GM12891 (cell line): ENCODE data around the gene CCDC152.

Source experiments
- PAX5 ChIP-seq: IDR thresholded peaks from 2 replicates; pipeline ENCODE4 v1.6.1; 2011; ENCODE audit warnings: low read length, moderate library complexity, mild to moderate bottlenecking; ENCODE audit not compliant: insufficient read depth, severe bottlenecking
- POLR2A ChIP-seq: IDR thresholded peaks from 2 replicates; pipeline ENCODE4 v1.6.1; 2011; ENCODE audit warnings: low read depth, low read length, control low read depth
- POLR2AphosphoS5 ChIP-seq: IDR thresholded peaks from 2 replicates; pipeline ENCODE4 v1.6.1; 2011; ENCODE audit warnings: low read depth, low read length, control low read depth
- POU2F2 ChIP-seq: IDR thresholded peaks from 2 replicates; pipeline ENCODE4 v1.6.1; 2011; ENCODE audit warnings: low read depth, mild to moderate bottlenecking, control low read depth, low read length, moderate library complexity
- SPI1 ChIP-seq: IDR thresholded peaks from 2 replicates; pipeline ENCODE4 v1.6.1; 2011; ENCODE audit warnings: low read depth, low read length, control low read depth
- TAF1 ChIP-seq: IDR thresholded peaks from 2 replicates; pipeline ENCODE4 v1.6.1; 2011; ENCODE audit warnings: low read depth, low read length, control low read depth

DNA sequence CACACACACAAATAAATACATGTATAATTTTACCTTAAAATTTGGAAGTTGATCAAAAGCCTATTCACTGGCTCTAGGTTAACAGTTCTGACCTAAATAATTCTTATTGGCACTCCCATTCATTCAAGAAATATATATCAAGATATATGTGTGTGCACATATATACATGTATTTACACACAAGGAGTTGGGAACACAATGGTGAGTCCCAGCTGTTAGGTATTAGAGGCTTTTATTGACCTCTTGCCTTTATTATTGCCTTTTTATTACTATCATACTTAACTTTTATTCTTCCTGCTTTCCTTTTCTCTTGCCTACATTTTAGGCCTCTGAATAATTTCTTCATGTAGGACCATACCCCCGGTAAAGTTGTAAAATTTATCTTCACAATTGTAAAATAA is 25.0 kb downstream of the CCDC152 start:
- TF ChIP-seq POLR2A, result no peak
- no peak for TF ChIP-seq PAX5
- TF ChIP-seq POLR2AphosphoS5, result no peak
- no peak for TF ChIP-seq SPI1
- TF ChIP-seq TAF1, result no peak
- no peak for TF ChIP-seq POU2F2
